GM12873 (cell line): ENCODE data around the gene FIZ1.

Source experiments
- TF ChIP-seq, protein P1 (sequence below): IDR thresholded peaks from 2 replicates; pipeline ENCODE4 v1.5.1; 2012; ENCODE audit warnings: low read depth, mild to moderate bottlenecking, moderate library complexity, low read length, control low read depth; ENCODE audit not compliant: insufficient read depth; ENCODE audit errors: missing control alignments

The FIZ1 gene

DNA sequence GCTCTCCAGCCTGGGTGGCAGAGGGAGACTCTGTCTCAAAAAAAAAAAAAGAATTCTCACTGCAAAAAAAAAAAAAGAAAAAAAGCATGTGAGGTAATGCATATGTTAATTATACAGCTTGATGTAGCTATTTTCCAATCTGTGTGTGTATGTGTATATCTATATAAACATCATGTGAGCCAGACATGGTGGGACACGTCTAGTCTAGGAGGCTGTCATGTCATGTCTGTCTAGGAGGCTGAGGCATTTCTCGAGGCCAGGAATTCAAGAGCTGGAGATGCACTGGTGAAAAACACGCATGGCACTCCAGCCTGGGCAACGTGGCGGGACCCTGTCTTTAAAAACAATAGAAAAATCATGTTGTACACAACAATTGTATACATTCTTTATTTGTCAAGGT, 47.1 kb downstream of the FIZ1 start:
- TF ChIP-seq, protein P1, sequence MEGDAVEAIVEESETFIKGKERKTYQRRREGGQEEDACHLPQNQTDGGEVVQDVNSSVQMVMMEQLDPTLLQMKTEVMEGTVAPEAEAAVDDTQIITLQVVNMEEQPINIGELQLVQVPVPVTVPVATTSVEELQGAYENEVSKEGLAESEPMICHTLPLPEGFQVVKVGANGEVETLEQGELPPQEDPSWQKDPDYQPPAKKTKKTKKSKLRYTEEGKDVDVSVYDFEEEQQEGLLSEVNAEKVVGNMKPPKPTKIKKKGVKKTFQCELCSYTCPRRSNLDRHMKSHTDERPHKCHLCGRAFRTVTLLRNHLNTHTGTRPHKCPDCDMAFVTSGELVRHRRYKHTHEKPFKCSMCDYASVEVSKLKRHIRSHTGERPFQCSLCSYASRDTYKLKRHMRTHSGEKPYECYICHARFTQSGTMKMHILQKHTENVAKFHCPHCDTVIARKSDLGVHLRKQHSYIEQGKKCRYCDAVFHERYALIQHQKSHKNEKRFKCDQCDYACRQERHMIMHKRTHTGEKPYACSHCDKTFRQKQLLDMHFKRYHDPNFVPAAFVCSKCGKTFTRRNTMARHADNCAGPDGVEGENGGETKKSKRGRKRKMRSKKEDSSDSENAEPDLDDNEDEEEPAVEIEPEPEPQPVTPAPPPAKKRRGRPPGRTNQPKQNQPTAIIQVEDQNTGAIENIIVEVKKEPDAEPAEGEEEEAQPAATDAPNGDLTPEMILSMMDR: no peak

DNA sequence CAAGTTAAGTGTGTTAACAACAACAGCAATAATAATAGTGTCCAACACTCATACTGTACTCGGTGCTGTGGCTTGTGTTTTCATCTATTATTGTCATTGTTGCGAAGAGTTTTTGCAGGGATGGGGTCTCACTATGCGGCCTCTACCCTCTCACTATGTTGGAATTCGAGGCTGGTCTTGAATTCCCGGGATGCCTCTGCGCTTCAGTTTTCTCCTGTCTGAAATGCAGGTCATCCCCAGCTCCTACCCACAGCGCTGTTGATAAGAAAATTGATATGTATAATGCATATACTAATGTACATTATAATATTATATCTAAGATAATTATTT, 49.0 kb downstream of the FIZ1 start:
- TF ChIP-seq, protein P1: no peak

DNA sequence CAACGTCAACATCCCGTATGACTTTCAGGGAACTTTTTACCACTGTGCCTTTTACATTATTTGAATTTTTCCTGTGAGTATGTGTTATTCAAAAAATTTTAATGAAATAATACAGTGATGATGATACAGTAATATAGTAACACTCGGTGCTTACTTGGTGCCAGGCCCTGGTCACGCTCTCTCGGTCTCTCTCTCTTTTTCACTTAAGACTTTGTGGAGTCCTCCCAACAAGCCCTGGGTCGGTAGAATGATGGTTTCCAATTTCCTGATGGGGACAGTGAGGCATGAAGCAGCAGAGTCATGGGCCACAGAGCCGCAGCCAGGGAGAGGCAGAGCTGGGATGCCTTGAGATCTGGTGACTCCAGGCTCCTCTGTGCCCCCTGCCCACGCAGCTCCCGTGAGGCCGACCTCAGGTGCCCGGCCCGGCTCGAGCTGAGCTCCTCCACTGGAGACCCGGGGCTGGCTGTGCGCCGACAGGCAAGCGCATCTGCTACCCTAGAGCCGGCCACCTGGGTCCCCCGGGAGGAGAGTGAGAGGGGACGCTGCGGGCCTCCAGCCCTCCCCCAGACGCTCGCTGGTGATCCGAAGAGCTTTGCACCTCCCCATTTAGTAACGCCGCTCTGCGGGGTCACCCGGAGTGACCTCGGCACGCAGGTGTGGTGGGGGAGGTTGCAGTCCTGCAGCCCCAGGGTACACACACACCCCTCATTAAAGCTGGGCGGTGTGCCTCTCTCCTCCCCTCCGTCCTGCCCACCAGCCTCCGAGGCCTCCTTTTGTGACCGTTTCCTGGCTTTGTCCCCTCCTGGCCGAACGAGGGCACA, 49.6 kb downstream of the FIZ1 start:
- TF ChIP-seq, protein P1: no peak

DNA sequence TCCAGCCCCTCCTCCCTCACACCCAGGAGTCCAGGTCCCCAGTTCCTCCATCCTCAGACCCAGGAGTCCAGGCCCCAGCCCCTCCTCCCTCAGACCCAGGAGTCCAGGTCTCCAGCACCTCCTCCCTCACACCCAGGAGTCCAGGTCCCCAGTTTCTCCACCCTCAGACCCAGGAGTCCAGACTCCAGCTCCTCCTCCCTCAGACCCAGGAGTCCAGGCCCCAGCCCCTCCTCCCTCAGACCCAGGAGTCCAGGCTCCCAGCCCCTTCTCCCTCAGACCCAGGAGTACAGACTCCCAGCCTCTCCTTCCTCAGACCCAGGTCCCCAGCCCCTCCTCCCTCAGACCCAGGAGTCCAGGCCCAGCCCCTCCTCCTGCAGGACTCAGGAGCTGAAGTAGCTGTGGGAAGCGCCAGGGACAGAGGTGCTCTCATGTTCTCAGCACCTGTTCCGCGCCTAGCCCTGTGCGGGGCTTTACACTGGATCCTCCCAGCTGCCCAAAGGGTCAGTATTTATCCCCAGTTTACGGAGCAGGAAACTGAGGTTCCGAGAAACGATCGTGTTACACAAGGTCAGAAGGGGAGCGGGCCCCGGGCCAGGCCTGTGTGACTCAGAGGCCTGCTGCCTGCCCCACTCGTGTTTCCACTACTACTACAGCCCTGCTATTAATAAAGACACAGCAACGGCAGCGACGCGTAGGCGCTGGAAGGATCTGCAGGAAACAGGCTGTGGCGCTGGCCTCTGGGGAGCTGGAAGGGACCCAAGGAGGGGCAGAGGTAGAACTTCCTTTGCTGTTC, 52.3 kb downstream of the FIZ1 start:
- TF ChIP-seq, protein P1: no peak

DNA sequence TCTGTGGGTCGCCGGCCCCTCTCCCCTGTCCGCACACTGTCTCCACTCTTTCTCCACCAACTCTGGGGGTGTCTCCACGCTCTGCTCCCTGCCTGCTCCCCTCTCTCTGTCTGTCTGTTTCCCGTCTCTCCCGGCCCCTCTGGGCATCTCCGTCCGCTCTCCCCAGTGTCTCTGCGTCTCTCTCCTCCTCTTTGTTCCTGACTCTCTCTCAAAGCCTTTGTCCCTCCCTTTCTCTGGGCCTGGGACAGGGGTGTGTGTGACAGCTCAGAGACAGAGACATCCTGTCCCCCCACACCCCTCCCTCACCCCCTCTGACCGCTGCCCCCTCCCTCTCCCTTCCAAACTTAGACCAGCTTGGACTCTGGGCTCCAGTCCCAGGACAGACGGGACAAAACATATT, 53.3 kb downstream of the FIZ1 start:
- TF ChIP-seq, protein P1: no peak

DNA sequence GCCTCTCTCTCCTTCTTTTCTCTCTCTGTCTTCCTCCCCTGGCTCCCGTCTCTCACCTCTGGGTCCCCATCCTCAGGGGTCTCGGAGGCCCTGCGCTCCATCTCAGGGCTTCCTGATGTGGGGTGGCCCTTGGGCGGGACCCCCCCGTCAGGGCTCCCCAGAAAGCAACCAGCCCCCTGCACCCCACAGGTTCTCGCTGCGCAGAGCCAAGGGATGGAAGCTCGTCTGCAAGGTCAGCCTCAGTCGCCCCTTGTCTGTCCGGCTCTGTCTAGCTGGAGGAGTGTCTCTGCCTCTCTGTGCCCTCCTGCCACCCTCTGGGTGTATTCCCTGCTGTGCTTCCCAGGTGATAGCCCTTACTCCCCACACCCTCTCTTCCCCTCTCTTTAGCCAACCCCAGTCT, 53.9 kb downstream of the FIZ1 start, which contains the start of gene SBK3:
SBK3 (minus strand) TSS at position 101 of the 400 bp plus-strand sequence; CDS start at position 101, 0 bp downstream.
- TF ChIP-seq, protein P1: no peak

DNA sequence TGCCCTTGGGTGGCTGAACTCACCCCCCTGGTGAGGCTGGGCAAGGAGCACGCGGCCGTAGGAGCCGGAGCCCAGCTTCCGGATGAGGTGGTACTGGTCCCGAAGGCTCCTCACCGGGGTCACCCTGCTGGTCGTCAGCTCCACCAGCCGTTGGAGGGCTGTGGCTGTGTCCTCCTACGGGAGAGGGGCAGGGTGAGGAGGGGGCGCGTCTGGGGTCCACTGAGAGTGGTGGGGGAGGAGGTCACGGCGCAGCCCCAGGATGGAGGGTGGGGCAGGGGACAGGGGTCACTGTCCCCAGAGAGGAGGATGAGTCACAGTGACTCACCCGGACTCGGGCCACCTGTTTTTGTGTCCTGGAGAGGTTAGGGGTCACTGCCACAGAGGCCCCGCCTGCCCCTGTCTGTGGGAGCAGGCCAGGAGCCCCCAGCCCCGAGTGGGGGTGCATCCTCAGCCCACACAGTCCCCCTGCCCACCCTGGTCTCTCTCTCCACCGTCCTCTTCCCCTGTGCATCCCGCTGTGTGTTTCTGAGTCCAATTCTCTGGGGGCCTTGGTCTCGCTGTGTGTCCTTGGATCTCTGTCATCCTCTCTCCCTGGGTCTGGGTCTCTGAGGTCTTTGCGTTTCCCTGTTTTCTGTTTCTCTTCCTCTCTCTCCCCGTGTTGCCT, 54.4 kb downstream of the FIZ1 start:
- TF ChIP-seq, protein P1: no peak
